Islet of Langerhans (tissue), 1 donor: ENCODE measurements around the gene SPATA20.

Source experiments
- FAIRE-seq: peaks from one replicate; lab custom pipeline; 2011; peaks lifted over from hg19 to GRCh38; lab: Jason Lieb, UNC

Gene SPATA20

DNA sequence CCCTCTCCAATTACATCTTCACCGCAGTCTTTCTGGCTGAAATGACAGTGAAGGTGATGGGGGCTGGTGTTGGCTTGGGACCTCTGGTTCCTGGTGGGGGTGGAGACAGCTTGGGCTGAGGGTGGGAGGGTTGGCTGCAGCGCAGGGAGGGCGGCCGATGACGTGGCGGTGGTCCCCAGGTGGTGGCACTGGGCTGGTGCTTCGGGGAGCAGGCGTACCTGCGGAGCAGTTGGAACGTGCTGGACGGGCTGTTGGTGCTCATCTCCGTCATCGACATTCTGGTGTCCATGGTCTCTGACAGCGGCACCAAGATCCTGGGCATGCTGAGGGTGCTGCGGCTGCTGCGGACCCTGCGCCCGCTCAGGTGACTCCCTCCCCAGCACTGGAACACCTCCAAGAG is 55.9 kb downstream of the SPATA20 start:
- no peak for FAIRE-seq

DNA sequence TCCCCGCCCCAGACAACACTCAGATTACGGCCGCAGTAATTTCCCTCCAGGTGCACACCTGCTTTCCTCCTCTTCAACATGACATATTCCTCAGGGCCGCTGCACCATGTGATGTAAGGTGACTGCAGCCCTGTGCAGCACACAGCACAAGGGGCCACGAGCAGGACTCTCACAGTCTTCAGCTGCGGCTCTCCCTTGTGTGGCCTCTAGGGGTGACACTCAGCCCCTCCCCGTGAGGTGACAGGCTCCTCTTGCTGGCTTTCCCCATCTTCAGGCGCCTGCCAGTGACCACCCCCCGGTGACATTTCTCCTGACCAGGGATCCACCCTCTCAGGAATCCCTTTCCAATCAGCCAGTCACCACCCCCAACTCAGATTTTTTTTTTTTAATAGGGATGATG is 56.4 kb downstream of the SPATA20 start:
- no peak for FAIRE-seq

DNA sequence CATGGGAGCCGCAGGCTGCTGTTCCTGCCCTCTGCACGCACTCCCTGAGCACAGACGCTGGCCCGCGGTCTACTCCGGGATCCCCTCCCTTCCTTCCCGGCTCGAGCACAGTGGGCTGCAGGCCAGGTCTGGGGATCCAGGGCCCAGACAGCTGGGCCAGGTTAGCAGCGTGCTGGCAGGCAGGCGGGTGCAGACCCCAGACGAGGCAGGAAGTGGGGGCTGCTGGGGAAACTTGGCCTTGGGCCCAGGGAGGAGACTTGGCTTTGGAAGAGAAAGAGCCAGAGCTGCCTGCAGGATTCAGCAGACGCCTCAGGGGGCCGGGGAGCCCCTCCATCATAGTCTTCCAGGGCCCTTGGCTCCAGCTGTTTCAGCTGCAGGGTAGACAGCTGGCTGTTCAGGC is 57.5 kb downstream of the SPATA20 start:
- FAIRE-seq, result no peak

DNA sequence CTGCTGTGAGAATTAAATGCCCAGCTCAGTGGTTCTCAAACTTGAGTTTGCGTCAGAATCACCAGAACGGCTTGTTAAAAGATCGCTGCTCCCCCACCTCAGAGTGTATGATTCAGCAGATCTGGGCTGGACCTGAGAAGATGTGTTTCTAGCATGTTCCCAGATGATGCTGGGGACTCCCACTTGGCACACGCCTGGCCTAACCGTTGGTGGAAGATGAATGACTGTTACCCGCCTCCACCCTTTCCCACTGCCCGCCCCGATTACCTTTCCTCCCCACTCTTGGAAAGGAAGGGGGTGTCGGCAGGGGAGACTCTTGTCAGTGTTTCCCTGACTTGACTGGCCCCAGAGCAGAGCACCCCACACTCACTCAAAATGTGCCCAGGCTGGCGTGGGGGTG is 58.5 kb downstream of the SPATA20 start:
- FAIRE-seq, result no peak
